ENCODE data around the gene PCDHGB2.
"Not testable (repeated sequence)": the region's sequence is repeated elsewhere in the genome, so short reads cannot be mapped to it uniquely, and the experiment has no call there.

PCDHGB2 gene

DNA sequence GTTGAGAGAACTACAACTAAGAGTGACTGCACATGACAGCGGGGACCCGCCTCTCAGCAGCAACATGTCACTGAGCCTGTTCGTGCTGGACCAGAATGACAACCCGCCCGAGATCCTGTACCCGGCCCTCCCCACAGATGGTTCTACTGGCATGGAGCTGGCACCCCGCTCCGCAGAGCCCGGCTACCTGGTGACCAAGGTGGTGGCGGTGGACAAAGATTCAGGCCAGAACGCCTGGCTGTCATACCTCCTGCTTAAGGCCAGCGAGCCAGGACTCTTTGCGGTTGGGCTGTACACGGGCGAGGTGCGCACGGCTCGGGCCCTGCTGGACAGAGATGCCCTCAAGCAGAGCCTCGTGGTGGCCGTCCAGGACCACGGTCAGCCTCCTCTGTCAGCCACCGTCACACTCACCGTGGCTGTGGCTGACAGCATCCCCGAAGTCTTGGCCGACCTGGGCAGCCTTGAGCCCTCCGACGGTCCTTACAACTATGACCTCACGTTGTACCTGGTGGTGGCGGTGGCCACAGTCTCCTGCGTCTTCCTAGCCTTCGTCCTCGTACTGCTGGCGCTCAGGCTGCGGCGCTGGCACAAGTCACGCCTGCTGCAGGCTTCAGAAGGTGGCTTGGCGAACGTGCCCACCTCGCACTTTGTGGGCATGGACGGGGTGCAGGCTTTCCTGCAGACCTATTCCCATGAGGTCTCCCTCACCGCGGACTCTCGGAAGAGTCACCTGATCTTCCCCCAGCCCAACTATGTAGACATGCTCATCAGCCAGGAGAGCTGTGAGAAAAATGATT lies 24.9 kb downstream of the PCDHGB2 start:
- H3K27ac ChIP-seq (ENCODE audit: low read depth in 2 of 2, low read length in 2 of 2) = no peak overlapping the region

DNA sequence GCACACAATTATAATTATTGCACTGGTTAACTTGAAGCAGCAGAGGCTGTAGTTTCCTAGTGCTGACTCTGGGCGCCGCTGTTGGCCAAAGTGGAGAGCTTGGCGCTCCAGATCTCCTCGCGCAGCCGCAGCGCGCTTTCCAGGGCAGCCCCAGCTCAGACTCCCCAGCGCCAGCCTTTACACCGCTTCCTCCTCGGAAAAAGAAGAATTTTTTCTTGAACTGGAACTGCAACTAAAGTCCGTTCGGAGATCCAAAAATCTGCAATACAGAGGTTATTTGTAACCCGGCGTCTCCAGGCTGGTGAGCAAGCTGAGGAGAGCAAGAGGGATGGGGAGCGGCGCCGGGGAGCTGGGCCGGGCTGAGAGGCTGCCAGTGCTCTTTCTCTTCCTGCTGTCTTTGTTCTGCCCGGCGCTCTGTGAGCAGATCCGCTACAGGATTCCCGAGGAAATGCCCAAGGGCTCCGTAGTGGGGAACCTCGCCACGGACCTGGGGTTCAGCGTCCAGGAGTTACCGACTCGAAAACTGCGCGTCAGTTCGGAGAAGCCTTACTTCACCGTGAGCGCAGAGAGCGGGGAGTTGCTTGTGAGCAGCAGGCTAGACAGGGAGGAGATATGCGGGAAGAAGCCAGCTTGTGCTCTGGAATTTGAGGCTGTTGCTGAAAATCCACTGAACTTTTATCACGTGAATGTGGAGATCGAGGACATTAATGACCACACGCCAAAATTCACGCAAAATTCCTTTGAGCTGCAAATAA lies 27.9 kb downstream of the PCDHGB2 start, which contains the start of gene PCDHGB4:
TSS of gene PCDHGB4 (plus strand) at position 142 of the 755 bp plus-strand sequence. CDS start at position 329, 187 bp downstream.
- H3K9ac ChIP-seq (ENCODE audit: low read depth in 1 of 2, low read length in 2 of 2); H3K36me3 ChIP-seq (ENCODE audit: control insufficient read depth in 2 of 2, insufficient read depth in 2 of 2, low read length in 2 of 2); H3K4me1 ChIP-seq (ENCODE audit: control insufficient read depth in 2 of 2, insufficient read depth in 2 of 2, low read length in 2 of 2); H3K27ac ChIP-seq (ENCODE audit: low read depth in 2 of 2, low read length in 2 of 2); H3K27me3 ChIP-seq (ENCODE audit: control insufficient read depth in 2 of 2, insufficient read depth in 2 of 2, low read length in 2 of 2): not testable (repeated sequence)
- H3K4me3 ChIP-seq (ENCODE audit: low read length in 2 of 2) = peak within 1 kb of the TSS in 1 of 2 donors; percentile 29
- peaks cover 10 to 46% of the 10 kb centered on the region in 2 donors for H3K9me3 ChIP-seq (ENCODE audit: control insufficient read depth in 2 of 2, low read length in 2 of 2)

More for the DNA sequence above, 24.9 kb downstream of the PCDHGB2 start:
- peaks cover 8 to 39% of the 10 kb centered on the region in 2 donors for H3K9me3 ChIP-seq (ENCODE audit: control insufficient read depth in 2 of 2, low read length in 2 of 2)
- no peak overlapping the region for H3K4me3 ChIP-seq (ENCODE audit: low read length in 2 of 2)
- H3K9ac ChIP-seq (ENCODE audit: low read depth in 1 of 2, low read length in 2 of 2) = no peak overlapping the region
- no peaks in the 10 kb centered on the region for H3K27me3 ChIP-seq (ENCODE audit: control insufficient read depth in 2 of 2, insufficient read depth in 2 of 2, low read length in 2 of 2)
- no peaks in the 10 kb centered on the region for H3K4me1 ChIP-seq (ENCODE audit: control insufficient read depth in 2 of 2, insufficient read depth in 2 of 2, low read length in 2 of 2)
- no peaks in the 10 kb centered on the region for H3K36me3 ChIP-seq (ENCODE audit: control insufficient read depth in 2 of 2, insufficient read depth in 2 of 2, low read length in 2 of 2)

DNA sequence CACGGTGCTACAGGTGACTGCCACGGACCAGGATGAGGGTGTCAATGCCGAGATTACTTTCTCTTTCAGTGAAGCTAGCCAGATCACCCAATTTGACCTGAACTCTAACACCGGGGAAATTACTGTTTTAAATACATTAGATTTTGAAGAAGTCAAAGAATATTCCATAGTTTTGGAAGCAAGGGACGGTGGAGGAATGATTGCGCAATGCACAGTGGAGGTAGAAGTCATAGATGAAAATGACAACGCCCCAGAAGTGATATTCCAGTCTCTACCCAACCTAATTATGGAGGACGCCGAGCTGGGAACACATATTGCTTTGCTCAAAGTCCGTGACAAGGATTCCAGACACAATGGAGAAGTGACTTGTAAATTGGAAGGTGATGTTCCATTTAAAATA lies 28.9 kb downstream of the PCDHGB2 start:
- H3K9ac ChIP-seq (ENCODE audit: low read depth in 1 of 2, low read length in 2 of 2) = no peak overlapping the region
- no peaks in the 10 kb centered on the region for H3K27me3 ChIP-seq (ENCODE audit: control insufficient read depth in 2 of 2, insufficient read depth in 2 of 2, low read length in 2 of 2)
- H3K27ac ChIP-seq (ENCODE audit: low read depth in 2 of 2, low read length in 2 of 2) = no peak overlapping the region
- H3K36me3 ChIP-seq (ENCODE audit: control insufficient read depth in 2 of 2, insufficient read depth in 2 of 2, low read length in 2 of 2) = no peaks in the 10 kb centered on the region
- peaks cover 10 to 48% of the 10 kb centered on the region in 2 donors for H3K9me3 ChIP-seq (ENCODE audit: control insufficient read depth in 2 of 2, low read length in 2 of 2)
- H3K4me3 ChIP-seq (ENCODE audit: low read length in 2 of 2) = peak overlapping the region in 1 of 2 donors; percentile 29
- H3K4me1 ChIP-seq (ENCODE audit: control insufficient read depth in 2 of 2, insufficient read depth in 2 of 2, low read length in 2 of 2) = no peaks in the 10 kb centered on the region

DNA sequence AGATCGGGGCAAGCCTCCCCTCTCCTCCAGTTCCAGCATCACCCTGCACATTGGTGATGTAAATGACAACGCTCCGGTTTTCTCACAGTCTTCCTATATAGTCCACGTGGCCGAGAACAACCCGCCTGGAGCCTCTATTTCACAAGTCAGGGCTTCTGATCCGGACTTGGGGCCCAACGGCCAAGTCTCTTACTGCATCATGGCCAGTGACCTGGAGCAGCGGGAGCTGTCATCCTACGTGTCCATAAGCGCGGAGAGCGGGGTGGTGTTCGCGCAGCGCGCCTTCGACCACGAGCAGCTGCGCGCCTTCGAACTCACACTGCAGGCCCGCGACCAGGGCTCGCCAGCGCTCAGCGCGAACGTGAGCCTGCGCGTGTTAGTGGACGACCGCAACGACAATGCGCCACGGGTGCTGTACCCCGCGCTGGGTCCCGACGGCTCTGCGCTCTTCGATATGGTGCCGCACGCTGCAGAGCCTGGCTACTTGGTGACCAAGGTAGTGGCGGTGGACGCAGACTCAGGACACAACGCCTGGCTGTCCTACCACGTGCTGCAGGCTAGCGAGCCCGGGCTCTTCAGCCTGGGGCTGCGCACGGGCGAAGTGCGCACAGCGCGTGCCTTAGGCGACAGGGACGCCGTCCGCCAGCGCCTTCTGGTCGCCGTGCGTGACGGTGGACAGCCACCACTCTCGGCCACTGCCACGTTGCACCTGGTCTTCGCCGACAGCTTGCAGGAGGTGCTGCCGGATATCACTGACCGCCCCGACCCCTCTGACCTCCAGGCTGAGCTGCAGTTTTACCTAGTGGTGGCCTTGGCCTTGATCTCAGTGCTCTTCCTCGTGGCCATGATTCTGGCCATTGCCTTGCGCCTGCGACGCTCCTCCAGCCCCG lies 29.6 kb downstream of the PCDHGB2 start:
- Histone ChIP-seq H3K9ac (ENCODE audit: low read depth in 1 of 2, low read length in 2 of 2) (no peak overlapping the region), H3K4me1 (ENCODE audit: control insufficient read depth in 2 of 2, insufficient read depth in 2 of 2, low read length in 2 of 2) (no peaks in the 10 kb centered on the region), H3K27me3 (ENCODE audit: control insufficient read depth in 2 of 2, insufficient read depth in 2 of 2, low read length in 2 of 2) (no peaks in the 10 kb centered on the region), H3K27ac (ENCODE audit: low read depth in 2 of 2, low read length in 2 of 2) (no peak overlapping the region), H3K4me3 (ENCODE audit: low read length in 2 of 2) (no peak overlapping the region), H3K36me3 (ENCODE audit: control insufficient read depth in 2 of 2, insufficient read depth in 2 of 2, low read length in 2 of 2) (no peaks in the 10 kb centered on the region), H3K9me3 (ENCODE audit: control insufficient read depth in 2 of 2, low read length in 2 of 2) (peaks cover 10 to 48% of the 10 kb centered on the region in 2 donors)

DNA sequence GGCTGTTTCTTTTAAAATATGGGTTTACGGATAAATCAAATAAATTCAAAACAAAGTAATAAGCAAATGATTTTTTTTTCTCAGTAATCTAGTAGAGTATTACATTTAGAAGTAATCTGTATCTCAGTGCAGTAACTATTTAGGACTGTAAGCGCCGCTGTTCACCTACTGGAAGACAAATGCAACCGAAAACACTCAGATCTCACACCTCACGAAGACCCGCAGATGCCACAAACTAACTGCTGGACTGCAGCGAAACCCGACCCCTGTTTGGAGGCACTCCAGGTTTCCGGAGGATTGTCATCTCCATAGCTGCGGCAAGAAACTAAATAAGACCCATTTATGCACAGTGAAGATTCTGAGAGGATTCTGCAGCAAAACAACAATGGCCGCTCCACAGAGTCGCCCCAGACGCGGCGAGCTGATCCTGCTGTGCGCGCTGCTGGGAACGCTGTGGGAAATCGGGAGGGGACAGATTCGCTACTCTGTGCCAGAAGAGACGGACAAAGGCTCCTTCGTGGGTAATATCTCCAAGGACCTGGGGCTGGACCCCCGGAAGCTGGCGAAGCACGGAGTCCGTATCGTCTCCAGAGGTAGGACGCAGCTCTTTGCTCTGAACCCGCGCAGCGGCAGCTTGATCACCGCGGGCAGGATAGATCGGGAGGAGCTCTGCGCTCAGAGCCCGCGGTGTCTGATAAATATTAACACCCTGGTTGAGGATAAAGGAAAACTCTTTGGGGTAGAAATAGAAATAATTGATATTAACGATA lies 32.8 kb downstream of the PCDHGB2 start, which contains the start of gene PCDHGA8:
TSS of gene PCDHGA8 (plus strand) at position 205 of the 770 bp plus-strand sequence. CDS start at position 386, 181 bp downstream.
- Histone ChIP-seq H3K27ac (ENCODE audit: low read depth in 2 of 2, low read length in 2 of 2) (no peak within 1 kb of the TSS), H3K9ac (ENCODE audit: low read depth in 1 of 2, low read length in 2 of 2) (no peak within 1 kb of the TSS), H3K4me3 (ENCODE audit: low read length in 2 of 2) (no peak within 1 kb of the TSS), H3K4me1 (ENCODE audit: control insufficient read depth in 2 of 2, insufficient read depth in 2 of 2, low read length in 2 of 2) (no peaks in the 10 kb centered on the region), H3K36me3 (ENCODE audit: control insufficient read depth in 2 of 2, insufficient read depth in 2 of 2, low read length in 2 of 2) (no peaks in the 10 kb centered on the region), H3K9me3 (ENCODE audit: control insufficient read depth in 2 of 2, low read length in 2 of 2) (peaks cover 14 to 45% of the 10 kb centered on the region in 2 donors), H3K27me3 (ENCODE audit: control insufficient read depth in 2 of 2, insufficient read depth in 2 of 2, low read length in 2 of 2) (no peaks in the 10 kb centered on the region)

DNA sequence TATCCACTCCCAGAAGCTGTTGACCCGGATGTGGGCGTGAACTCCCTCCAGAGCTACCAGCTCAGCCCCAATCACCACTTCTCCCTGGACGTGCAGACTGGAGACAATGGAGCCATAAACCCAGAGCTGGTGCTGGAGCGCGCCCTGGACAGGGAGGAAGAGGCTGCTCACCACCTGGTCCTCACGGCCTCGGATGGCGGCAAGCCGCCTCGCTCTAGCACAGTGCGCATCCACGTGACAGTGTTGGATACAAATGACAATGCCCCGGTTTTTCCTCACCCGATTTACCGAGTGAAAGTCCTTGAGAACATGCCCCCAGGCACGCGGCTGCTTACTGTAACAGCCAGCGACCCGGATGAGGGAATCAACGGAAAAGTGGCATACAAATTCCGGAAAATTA lies 33.5 kb downstream of the PCDHGB2 start:
- Histone ChIP-seq H3K27me3 (ENCODE audit: control insufficient read depth in 2 of 2, insufficient read depth in 2 of 2, low read length in 2 of 2) (no peaks in the 10 kb centered on the region), H3K27ac (ENCODE audit: low read depth in 2 of 2, low read length in 2 of 2) (no peak overlapping the region), H3K9me3 (ENCODE audit: control insufficient read depth in 2 of 2, low read length in 2 of 2) (peaks cover 13 to 43% of the 10 kb centered on the region in 2 donors), H3K4me1 (ENCODE audit: control insufficient read depth in 2 of 2, insufficient read depth in 2 of 2, low read length in 2 of 2) (no peaks in the 10 kb centered on the region), H3K36me3 (ENCODE audit: control insufficient read depth in 2 of 2, insufficient read depth in 2 of 2, low read length in 2 of 2) (no peaks in the 10 kb centered on the region), H3K9ac (ENCODE audit: low read depth in 1 of 2, low read length in 2 of 2) (no peak overlapping the region), H3K4me3 (ENCODE audit: low read length in 2 of 2) (no peak overlapping the region)

DNA sequence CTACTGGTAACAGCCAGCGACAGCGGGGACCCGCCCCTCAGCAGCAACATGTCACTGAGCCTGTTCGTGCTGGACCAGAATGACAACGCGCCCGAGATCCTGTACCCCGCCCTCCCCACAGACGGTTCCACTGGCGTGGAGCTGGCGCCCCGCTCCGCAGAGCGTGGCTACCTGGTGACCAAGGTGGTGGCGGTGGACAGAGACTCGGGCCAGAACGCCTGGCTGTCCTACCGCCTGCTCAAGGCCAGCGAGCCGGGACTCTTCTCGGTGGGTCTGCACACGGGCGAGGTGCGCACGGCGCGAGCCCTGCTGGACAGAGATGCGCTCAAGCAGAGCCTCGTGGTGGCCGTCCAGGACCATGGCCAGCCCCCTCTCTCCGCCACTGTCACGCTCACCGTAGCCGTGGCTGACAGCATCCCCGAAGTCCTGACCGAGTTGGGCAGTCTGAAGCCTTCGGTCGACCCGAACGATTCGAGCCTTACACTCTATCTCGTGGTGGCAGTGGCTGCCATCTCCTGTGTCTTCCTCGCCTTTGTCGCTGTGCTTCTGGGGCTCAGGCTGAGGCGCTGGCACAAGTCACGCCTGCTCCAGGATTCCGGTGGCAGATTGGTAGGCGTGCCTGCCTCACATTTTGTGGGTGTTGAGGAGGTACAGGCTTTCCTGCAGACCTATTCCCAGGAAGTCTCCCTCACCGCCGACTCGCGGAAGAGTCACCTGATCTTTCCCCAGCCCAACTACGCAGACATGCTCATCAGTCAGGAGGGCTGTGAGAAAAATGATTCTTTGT lies 34.8 kb downstream of the PCDHGB2 start:
- peaks cover 16 to 38% of the 10 kb centered on the region in 2 donors for H3K9me3 ChIP-seq (ENCODE audit: control insufficient read depth in 2 of 2, low read length in 2 of 2)
- H3K9ac ChIP-seq (ENCODE audit: low read depth in 1 of 2, low read length in 2 of 2); H3K27me3 ChIP-seq (ENCODE audit: control insufficient read depth in 2 of 2, insufficient read depth in 2 of 2, low read length in 2 of 2); H3K36me3 ChIP-seq (ENCODE audit: control insufficient read depth in 2 of 2, insufficient read depth in 2 of 2, low read length in 2 of 2); H3K27ac ChIP-seq (ENCODE audit: low read depth in 2 of 2, low read length in 2 of 2); H3K4me3 ChIP-seq (ENCODE audit: low read length in 2 of 2); H3K4me1 ChIP-seq (ENCODE audit: control insufficient read depth in 2 of 2, insufficient read depth in 2 of 2, low read length in 2 of 2): not testable (repeated sequence)

DNA sequence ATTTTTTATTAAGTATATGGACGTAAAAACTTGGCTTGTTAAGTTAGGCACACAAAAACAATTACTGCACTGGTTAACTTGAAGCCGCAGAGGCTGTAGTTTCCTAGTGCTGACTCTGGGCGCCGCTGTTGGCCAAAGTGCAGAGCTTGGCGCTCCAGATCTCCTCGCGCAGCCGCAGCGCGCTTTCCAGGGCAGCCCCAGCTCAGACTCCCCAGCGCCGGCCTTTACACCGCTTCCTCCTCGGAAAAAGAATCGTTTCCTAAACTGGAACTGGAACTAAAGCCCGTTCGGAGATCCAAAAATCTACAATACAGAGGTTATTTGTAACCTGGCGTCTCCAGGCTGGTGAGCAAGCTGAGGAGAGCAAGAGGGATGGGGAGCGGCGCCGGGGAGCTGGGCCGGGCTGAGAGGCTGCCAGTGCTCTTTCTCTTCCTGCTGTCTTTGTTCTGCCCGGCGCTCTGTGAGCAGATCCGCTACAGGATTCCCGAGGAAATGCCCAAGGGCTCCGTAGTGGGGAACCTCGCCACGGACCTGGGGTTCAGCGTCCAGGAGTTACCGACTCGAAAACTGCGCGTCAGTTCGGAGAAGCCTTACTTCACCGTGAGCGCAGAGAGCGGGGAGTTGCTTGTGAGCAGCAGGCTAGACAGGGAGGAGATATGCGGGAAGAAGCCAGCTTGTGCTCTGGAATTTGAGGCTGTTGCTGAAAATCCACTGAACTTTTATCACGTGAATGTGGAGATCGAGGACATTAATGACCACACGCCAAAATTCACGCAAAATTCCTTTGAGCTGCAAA lies 38.2 kb downstream of the PCDHGB2 start, which contains the start of gene PCDHGB5:
TSS of gene PCDHGB5 (plus strand) at position 192 of the 796 bp plus-strand sequence. CDS start at position 373, 181 bp downstream.
- not testable (repeated sequence) for H3K4me1 ChIP-seq (ENCODE audit: control insufficient read depth in 2 of 2, insufficient read depth in 2 of 2, low read length in 2 of 2); H3K27me3 ChIP-seq (ENCODE audit: control insufficient read depth in 2 of 2, insufficient read depth in 2 of 2, low read length in 2 of 2); H3K27ac ChIP-seq (ENCODE audit: low read depth in 2 of 2, low read length in 2 of 2); H3K36me3 ChIP-seq (ENCODE audit: control insufficient read depth in 2 of 2, insufficient read depth in 2 of 2, low read length in 2 of 2); H3K9ac ChIP-seq (ENCODE audit: low read depth in 1 of 2, low read length in 2 of 2)
- peak within 1 kb of the TSS; percentile 16 to 48 for H3K4me3 ChIP-seq (ENCODE audit: low read length in 2 of 2)
- H3K9me3 ChIP-seq (ENCODE audit: control insufficient read depth in 2 of 2, low read length in 2 of 2) = peaks cover 32 to 39% of the 10 kb centered on the region in 2 donors
